Thoracic aorta (tissue), 2 donors: Measurements from ENCODE around the gene SPINK1. TPM values are rescaled to one million over a fixed set of nuclear protein-coding genes. Genes with fewer than 3 reads are reported as not detected.

ENCODE experiments used
- ATAC-seq: fragments of 150-250 bp; one replicate; pipeline ENCODE4 v1.8.0; 2017; ENCODE audit warnings: low read depth; ENCODE audit not compliant: insufficient number of reproducible peaks, low FRiP score
- DNase-seq: peaks from one replicate; pipeline ENCODE4 v3.0.0-alpha.2; 2020; ENCODE audit warnings: low spot score
- H3K27ac ChIP-seq, 2 donors: fragments of 200-600 bp; sonication (generic); 1 replicate in 1 of 2; 2 replicates in 1 of 2; pipeline ENCODE4 v1.5.1; 2016; ENCODE audit warnings: mild to moderate bottlenecking in 2 of 2, moderate library complexity in 2 of 2
- H3K27me3 ChIP-seq: fragments of 200-600 bp; sonication (generic); replicated peaks from 2 replicates; pipeline ENCODE4 v1.6.0; 2016; ENCODE audit warnings: mild to moderate bottlenecking; ENCODE audit not compliant: insufficient read depth
- H3K36me3 ChIP-seq: fragments of 200-600 bp; sonication (generic); one replicate; pipeline ENCODE4 v1.5.1; 2016
- H3K4me1 ChIP-seq, 2 donors: fragments of 200-600 bp; sonication (generic); 1 replicate in 1 of 2; 2 replicates in 1 of 2; pipeline versions ENCODE4 v1.5.1 to v1.6.0; 2016; ENCODE audit warnings: low read depth in 2 of 2, mild to moderate bottlenecking in 1 of 2; ENCODE audit not compliant: control insufficient read depth in 1 of 2
- H3K4me3 ChIP-seq: fragments of 200-600 bp; sonication (generic); 2 replicates; pipeline ENCODE4 v1.5.1; 2016; ENCODE audit warnings: mild to moderate bottlenecking
- H3K9me3 ChIP-seq: fragments of 200-600 bp; sonication (generic); 2 replicates; pipeline ENCODE4 v1.5.1; 2016
- CTCF ChIP-seq: fragments of 200-600 bp; sonication (generic); IDR thresholded peaks from one replicate; pipeline ENCODE4 v1.5.1; 2019; ENCODE audit warnings: antibody characterized with exemption
- total RNA-seq, 2 donors: library from RNA; depleted of rRNA; stranded (reverse); fragments of >200 nt; gene quantifications; one replicate each; pipeline versions ENCODE4 v1.1.0 to v1.2.3, GENCODE V29; 2016

The SPINK1 gene
- total RNA-seq, 2 donors from 2014 or later = 3.4 TPM; not detected in 1

- no peaks in the 10 kb centered on the region for H3K27me3 ChIP-seq
- no peaks in the 10 kb centered on the region for H3K36me3 ChIP-seq
- H3K9me3 ChIP-seq = no peaks in the 10 kb centered on the region
- ATAC-seq (no peak), DNase-seq (no peak)
- H3K4me1 ChIP-seq = no peaks in the 10 kb centered on the region
- no peak for TF ChIP-seq CTCF
- H3K27ac ChIP-seq = no peak overlapping the region
- H3K4me3 ChIP-seq = no peak overlapping the region
These were observed 41.7 kb downstream of the SPINK1 start for GRCh38 chr5:147789820-147790219.

- no peak for TF ChIP-seq CTCF
- no peak for DNase-seq
- H3K9me3 ChIP-seq = no peaks in the 10 kb centered on the region
- no peak overlapping the region for H3K4me3 ChIP-seq
- no peak overlapping the region for H3K27ac ChIP-seq
- no peaks in the 10 kb centered on the region for H3K36me3 ChIP-seq
- H3K27me3 ChIP-seq = no peaks in the 10 kb centered on the region
- no peak for ATAC-seq
- no peaks in the 10 kb centered on the region for H3K4me1 ChIP-seq
These were observed 43.4 kb downstream of the SPINK1 start for GRCh38 chr5:147788023-147788422.

- H3K27ac ChIP-seq = no peak overlapping the region
- no peak for ATAC-seq
- H3K27me3 ChIP-seq = no peaks in the 10 kb centered on the region
- H3K4me1 ChIP-seq = peaks cover 0 to 7% of the 10 kb centered on the region in 2 donors
- H3K9me3 ChIP-seq = no peaks in the 10 kb centered on the region
- no peak overlapping the region for H3K4me3 ChIP-seq
- H3K36me3 ChIP-seq = no peaks in the 10 kb centered on the region
- TF ChIP-seq CTCF = no peak
- DNase-seq = no peak
These were observed 45.3 kb downstream of the SPINK1 start for GRCh38 chr5:147786142-147786541.

- H3K27ac ChIP-seq = no peak overlapping the region
- H3K36me3 ChIP-seq = no peaks in the 10 kb centered on the region
- H3K27me3 ChIP-seq = no peaks in the 10 kb centered on the region
- no peak overlapping the region for H3K4me3 ChIP-seq
- ATAC-seq (no peak), DNase-seq (no peak)
- H3K9me3 ChIP-seq = no peaks in the 10 kb centered on the region
- no peak for TF ChIP-seq CTCF
- peaks cover 0 to 7% of the 10 kb centered on the region in 2 donors for H3K4me1 ChIP-seq
These were observed 47.1 kb downstream of the SPINK1 start for GRCh38 chr5:147784146-147784987.

- no peaks in the 10 kb centered on the region for H3K9me3 ChIP-seq
- DNase-seq (peak; percentile 3), ATAC-seq (no peak)
- H3K4me3 ChIP-seq = peak within 1 kb of the TSS; percentile 62
- no peak within 1 kb of the TSS for H3K27ac ChIP-seq
- H3K27me3 ChIP-seq = no peaks in the 10 kb centered on the region
- TF ChIP-seq CTCF = no peak
- H3K36me3 ChIP-seq = no peaks in the 10 kb centered on the region
- H3K4me1 ChIP-seq = peaks cover 0 to 7% of the 10 kb centered on the region in 2 donors
These were observed 49.1 kb downstream of the SPINK1 start, which contains the start of gene JAKMIP2 for GRCh38 chr5:147782110-147783028. Gene JAKMIP2 (minus strand): TSS chr5:147782728. CDS start chr5:147671806, 110,922 bp downstream.
